IMR-90 (cell line): ENCODE results near the gene GNB2. TPM values are rescaled to one million over a fixed set of nuclear protein-coding genes. Genes with fewer than 3 reads are reported as not detected.

Experiments
- ATAC-seq: fragments of 200-7000 bp; cut with Tn5 transposase; 2 replicates; pipeline ENCODE4 v1.9.1; 2020; ENCODE audit warnings: low read depth, mild to moderate bottlenecking, moderate library complexity
- BruUV-seq: library from RNA; stranded (reverse); fragments of 400-500 nt; replicated peaks from 2 replicates; lab custom pipeline; 2021; lab: Mats Ljungman, UMichigan
- CTCF ChIA-PET: fragments of 300-600 bp; formaldehyde crosslinking; extraction: SDS; loops from one replicate; lab custom pipeline; 2021; ENCODE audit warnings: antibody characterized with exemption; lab: Yijun Ruan, JAX
- POLR2A ChIA-PET: fragments of 300-600 bp; sonication (Branson Sonifier 250); formaldehyde crosslinking; loops from one replicate; lab custom pipeline; 2022; ENCODE audit warnings: antibody characterized with exemption; ENCODE audit not compliant: unreplicated experiment; lab: Charles Lee
- DNase-seq: peaks from one replicate; pipeline ENCODE4 v3.0.0; 2013
- H2AFZ ChIP-seq: replicated peaks from 2 replicates; pipeline ENCODE3; 2013; ENCODE audit warnings: low read length, mild to moderate bottlenecking; ENCODE audit not compliant: poor library complexity
- H2AK5ac ChIP-seq: 2 replicates; pipeline ENCODE4 v1.6.1; 2013; ENCODE audit warnings: low read depth, low read length, inconsistent platforms
- H2AK9ac ChIP-seq: replicated peaks from 2 replicates; pipeline ENCODE3; 2013; ENCODE audit warnings: mild to moderate bottlenecking, low read depth, low read length, moderate library complexity; ENCODE audit not compliant: poor library complexity
- H2BK120ac ChIP-seq: 2 replicates; pipeline ENCODE4 v1.6.1; 2013; ENCODE audit warnings: low read depth, low read length, inconsistent platforms
- H2BK15ac ChIP-seq: 3 replicates; pipeline ENCODE4 v1.6.1; 2013; ENCODE audit warnings: low read depth, low read length, inconsistent platforms
- H2BK20ac ChIP-seq: 2 replicates; pipeline ENCODE4 v1.6.1; 2013; ENCODE audit warnings: low read depth, mild to moderate bottlenecking, inconsistent platforms, low read length, moderate library complexity
- H2BK5ac ChIP-seq: 2 replicates; pipeline ENCODE4 v1.6.1; 2013; ENCODE audit warnings: mild to moderate bottlenecking, low read depth, low read length, inconsistent platforms; ENCODE audit not compliant: poor library complexity, severe bottlenecking
- H3K14ac ChIP-seq: replicated peaks from 2 replicates; pipeline ENCODE4 v1.6.1; 2013; ENCODE audit warnings: low read depth, low read length, inconsistent platforms
- H3K18ac ChIP-seq: 2 replicates; pipeline ENCODE4 v1.6.1; 2013; ENCODE audit warnings: low read depth, low read length, control low read depth
- H3K23ac ChIP-seq: 2 replicates; pipeline ENCODE4 v1.6.1; 2013; ENCODE audit warnings: low read depth, low read length, inconsistent platforms
- H3K27ac ChIP-seq: 2 replicates; pipeline ENCODE4 v1.5.1; 2013; ENCODE audit warnings: mild to moderate bottlenecking, control low read depth, low read length; ENCODE audit not compliant: insufficient read depth
- H3K27me3 ChIP-seq: 2 replicates; pipeline ENCODE4 v1.6.1; 2013; ENCODE audit warnings: low read length; ENCODE audit not compliant: control insufficient read depth, insufficient read depth
- H3K36me3 ChIP-seq: 2 replicates; pipeline ENCODE4 v1.6.1; 2013; ENCODE audit warnings: low read length, mixed read lengths; ENCODE audit not compliant: control insufficient read depth, insufficient read depth
- H3K4ac ChIP-seq: 2 replicates; pipeline ENCODE4 v1.6.1; 2013; ENCODE audit warnings: low read depth, low read length, inconsistent platforms
- H3K4me1 ChIP-seq: 2 replicates; pipeline ENCODE4 v1.6.1; 2013; ENCODE audit warnings: low read length, mixed read lengths; ENCODE audit not compliant: control insufficient read depth, insufficient read depth
- H3K4me2 ChIP-seq: 2 replicates; pipeline ENCODE4 v1.6.1; 2013; ENCODE audit warnings: low read depth, mild to moderate bottlenecking, control low read depth, low read length, moderate library complexity
- H3K4me3 ChIP-seq: 2 replicates; pipeline ENCODE4 v1.5.1; 2013; ENCODE audit warnings: low read depth, mild to moderate bottlenecking, control low read depth, low read length, moderate library complexity; ENCODE audit not compliant: insufficient read depth
- H3K56ac ChIP-seq: 2 replicates; pipeline ENCODE4 v1.6.1; 2013; ENCODE audit warnings: low read length, inconsistent platforms; ENCODE audit not compliant: insufficient read depth; ENCODE audit errors: extremely low read depth
- H3K79me1 ChIP-seq, 2 experiments: 2 replicates each; pipeline ENCODE4 v1.6.1; 2013; ENCODE audit warnings: low read length in 2 of 2, inconsistent platforms in 1 of 2, low read depth in 1 of 2
- H3K9ac ChIP-seq: 2 replicates; pipeline ENCODE4 v1.6.1; 2013; ENCODE audit warnings: low read depth, low read length, control low read depth
- H3K9me1 ChIP-seq: 2 replicates; pipeline ENCODE4 v1.6.1; 2013; ENCODE audit warnings: low read length, inconsistent platforms; ENCODE audit not compliant: insufficient read depth
- H3K9me3 ChIP-seq: 2 replicates; pipeline ENCODE4 v1.6.1; 2013; ENCODE audit warnings: low read length; ENCODE audit not compliant: control insufficient read depth, insufficient read depth
- H4K20me1 ChIP-seq: 2 replicates; pipeline ENCODE4 v1.6.1; 2013; ENCODE audit warnings: low read length, inconsistent platforms; ENCODE audit not compliant: insufficient read depth
- H4K5ac ChIP-seq: 2 replicates; pipeline ENCODE4 v1.6.1; 2013; ENCODE audit warnings: mild to moderate bottlenecking, low read depth, low read length, control low read depth
- H4K8ac ChIP-seq, 2 experiments: 2 replicates each; pipeline ENCODE4 v1.6.1; 2013; ENCODE audit warnings: low read depth in 2 of 2, low read length in 2 of 2, control low read depth in 1 of 2, inconsistent platforms in 1 of 2
- H4K91ac ChIP-seq: 2 replicates; pipeline ENCODE4 v1.6.1; 2013; ENCODE audit warnings: low read depth, low read length, inconsistent platforms; ENCODE audit not compliant: insufficient read depth
- CEBPB ChIP-seq: IDR thresholded peaks from 2 replicates; pipeline ENCODE4 v1.6.1; 2012; ENCODE audit warnings: low read depth, low read length, improper control_type of control experiment
- CHD1 ChIP-seq: IDR thresholded peaks from 2 replicates; pipeline ENCODE4 v1.6.1; 2012; ENCODE audit warnings: low read depth, low read length, improper control_type of control experiment
- FOS ChIP-seq: fragments of 150-350 bp; IDR thresholded peaks from 2 replicates; pipeline ENCODE4 v1.6.1; 2016; ENCODE audit warnings: low read depth, low read length
- MAFK ChIP-seq: IDR thresholded peaks from 2 replicates; pipeline ENCODE4 v1.6.1; 2012; ENCODE audit warnings: low read depth, low read length, improper control_type of control experiment
- MAZ ChIP-seq: IDR thresholded peaks from 2 replicates; pipeline ENCODE4 v1.6.1; 2012; ENCODE audit warnings: low read depth, mild to moderate bottlenecking, low read length, improper control_type of control experiment, moderate library complexity, borderline replicate concordance
- MXI1 ChIP-seq: IDR thresholded peaks from 2 replicates; pipeline ENCODE4 v1.6.1; 2012; ENCODE audit warnings: low read depth, mild to moderate bottlenecking, low read length, moderate library complexity, borderline replicate concordance
- NFE2L2 ChIP-seq: fragments of 150-350 bp; IDR thresholded peaks from 2 replicates; pipeline ENCODE4 v1.6.1; 2016; ENCODE audit warnings: low read depth, mild to moderate bottlenecking, low read length
- POLR2A ChIP-seq: IDR thresholded peaks from 2 replicates; pipeline ENCODE4 v1.6.1; 2012; ENCODE audit warnings: mild to moderate bottlenecking, low read depth, low read length
- RAD21 ChIP-seq: IDR thresholded peaks from 2 replicates; pipeline ENCODE4 v1.6.1; 2012; ENCODE audit warnings: low read length, improper control_type of control experiment
- RCOR1 ChIP-seq: IDR thresholded peaks from 2 replicates; pipeline ENCODE4 v1.6.1; 2012; ENCODE audit warnings: mild to moderate bottlenecking, low read length, improper control_type of control experiment; ENCODE audit not compliant: insufficient replicate concordance
- RFX5 ChIP-seq: IDR thresholded peaks from 2 replicates; pipeline ENCODE4 v1.8.0; 2012; ENCODE audit warnings: low read depth, mild to moderate bottlenecking, low read length, moderate library complexity
- SMC3 ChIP-seq: fragments of 150-350 bp; IDR thresholded peaks from 2 replicates; pipeline ENCODE4 v1.6.1; 2016; ENCODE audit warnings: low read depth, mild to moderate bottlenecking, antibody characterized with exemption, low read length, moderate library complexity
- WGBS, 2 experiments: methylation state at CpG; one replicate each; pipeline versions ENCODE4 v1.1.5 to v1.1.7; 2013; ENCODE audit warnings: missing lambda C conversion rate in 2 of 2; ENCODE audit not compliant: insufficient read length in 1 of 2; ENCODE audit errors: extremely low coverage in 2 of 2; 5-methylcytosine and 5-hydroxymethylcytosine counted together
- dilution Hi-C: fragments of 300-500 bp; cut with HindIII; formaldehyde crosslinking; loops from one replicate; pipeline ENCODE4 v1.14.3; 2018; ENCODE audit warnings: low sequenced_read_pairs; ENCODE audit not compliant: unreplicated experiment
- in situ Hi-C: fragments of 300-500 bp; cut with MboI; formaldehyde crosslinking; loops from 3 replicates; pipeline ENCODE4 v1.14.3; 2019; ENCODE audit warnings: low sequenced_read_pairs, inconsistent platforms, mixed read lengths
- intact Hi-C: fragments of 100-400 bp; cut with micrococcal nuclease; formaldehyde crosslinking; loops from 2 replicates; pipeline ENCODE4 v1.10.0; 2022
- polyA plus RNA-seq, 3 experiments: library from polyadenylated mRNA; depleted of rRNA; stranded (reverse); fragments of >200 nt; gene quantifications; 2 replicates each; pipeline ENCODE4 v1.2.3, GENCODE V29; 2012; ENCODE audit warnings: low replicate concordance in 1 of 3
- total RNA-seq: library from RNA; depleted of rRNA; stranded (reverse); fragments of >200 nt; gene quantifications from 2 replicates; pipeline ENCODE4 v1.2.3, GENCODE V29; 2012
- TF ChIP-seq, protein P1 (sequence below): fragments of 150-350 bp; IDR thresholded peaks from 2 replicates; pipeline ENCODE4 v1.6.1; 2017; ENCODE audit warnings: mild to moderate bottlenecking, antibody characterized with exemption, low read length, low read depth
- TF ChIP-seq, protein P2 (sequence below): conservative IDR thresholded peaks from 2 replicates; pipeline ENCODE4 v1.5.1; 2012; ENCODE audit warnings: mild to moderate bottlenecking, low read depth, low read length, improper control_type of control experiment

Gene GNB2
- total and polyA plus RNA-seq, 2 of the 4 experiments (the other 2 are of a cell fraction): 62.0 to 279 TPM

DNA sequence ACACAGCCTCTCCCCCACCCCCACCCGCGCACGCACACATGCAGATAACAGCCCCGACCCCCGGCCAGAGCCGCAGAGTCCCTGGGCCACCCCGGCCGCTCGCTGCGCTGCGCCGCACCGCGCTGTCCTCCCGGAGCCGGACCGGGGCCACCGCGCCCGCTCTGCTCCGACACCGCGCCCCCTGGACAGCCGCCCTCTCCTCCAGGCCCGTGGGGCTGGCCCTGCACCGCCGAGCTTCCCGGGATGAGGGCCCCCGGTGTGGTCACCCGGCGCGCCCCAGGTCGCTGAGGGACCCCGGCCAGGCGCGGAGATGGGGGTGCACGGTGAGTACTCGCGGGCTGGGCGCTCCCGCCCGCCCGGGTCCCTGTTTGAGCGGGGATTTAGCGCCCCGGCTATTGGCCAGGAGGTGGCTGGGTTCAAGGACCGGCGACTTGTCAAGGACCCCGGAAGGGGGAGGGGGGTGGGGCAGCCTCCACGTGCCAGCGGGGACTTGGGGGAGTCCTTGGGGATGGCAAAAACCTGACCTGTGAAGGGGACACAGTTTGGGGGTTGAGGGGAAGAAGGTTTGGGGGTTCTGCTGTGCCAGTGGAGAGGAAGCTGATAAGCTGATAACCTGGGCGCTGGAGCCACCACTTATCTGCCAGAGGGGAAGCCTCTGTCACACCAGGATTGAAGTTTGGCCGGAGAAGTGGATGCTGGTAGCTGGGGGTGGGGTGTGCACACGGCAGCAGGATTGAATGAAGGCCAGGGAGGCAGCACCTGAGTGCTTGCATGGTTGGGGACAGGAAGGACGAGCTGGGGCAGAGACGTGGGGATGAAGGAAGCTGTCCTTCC lies 47.3 kb downstream of the GNB2 start (continued):
- TF ChIP-seq SMC3 (no peak), RAD21 (no peak)

DNA sequence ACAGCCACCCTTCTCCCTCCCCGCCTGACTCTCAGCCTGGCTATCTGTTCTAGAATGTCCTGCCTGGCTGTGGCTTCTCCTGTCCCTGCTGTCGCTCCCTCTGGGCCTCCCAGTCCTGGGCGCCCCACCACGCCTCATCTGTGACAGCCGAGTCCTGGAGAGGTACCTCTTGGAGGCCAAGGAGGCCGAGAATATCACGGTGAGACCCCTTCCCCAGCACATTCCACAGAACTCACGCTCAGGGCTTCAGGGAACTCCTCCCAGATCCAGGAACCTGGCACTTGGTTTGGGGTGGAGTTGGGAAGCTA lies 47.9 kb downstream of the GNB2 start:
- H3K4me1 ChIP-seq: peaks cover 2% of the 10 kb centered on the region; the same call in 1 of the 2 replicates
- peaks cover 51% of the 10 kb centered on the region for H3K27me3 ChIP-seq
- no peak overlapping the region for H4K91ac ChIP-seq
- no peaks in the 10 kb centered on the region for H3K36me3 ChIP-seq
- no peak overlapping the region for H2BK20ac ChIP-seq
- H4K8ac ChIP-seq: no peak overlapping the region
- no peaks in the 10 kb centered on the region for H3K9me1 ChIP-seq
- no peak for ATAC-seq
- H3K23ac ChIP-seq: 0 out of 2 replicates have a peak overlapping the region, but pooled peaks have one; percentile 8
- H3K27ac ChIP-seq: no peak overlapping the region
- no peak overlapping the region for H2BK5ac ChIP-seq
- no peak overlapping the region for H3K14ac ChIP-seq
- no peaks in the 10 kb centered on the region for H3K79me1 ChIP-seq
- H2AK5ac ChIP-seq: no peak overlapping the region
- dilution Hi-C loops (no loop called here), intact Hi-C loops (no loop called here), in situ Hi-C loops (loop anchor here (25.0 kb wide), 1 partner anchor 341 kb away; no protein-coding TSS in a partner anchor)
- ChIA-PET CTCF (no interaction called here), POLR2A (interaction anchor here (0.5 kb wide), 1 partner anchor 96 kb away, joined by 19 read pairs; no protein-coding TSS in a partner anchor)
- H3K4me2 ChIP-seq: no peak overlapping the region
- no peak for DNase-seq
- H3K18ac ChIP-seq: no peak overlapping the region
- H2AFZ ChIP-seq: no peak overlapping the region
- H2AK9ac ChIP-seq: no peak overlapping the region
- H2BK15ac ChIP-seq: no peak overlapping the region
- H3K9me3 ChIP-seq: peaks cover 9% of the 10 kb centered on the region
- BruUV-seq: no TSS peak
- WGBS, 2 experiments: no CpG with 5 or more reads among the region's 8 CpGs
- H4K20me1 ChIP-seq: peaks cover 3% of the 10 kb centered on the region; the same call in 1 of the 2 replicates
- no peak overlapping the region for H3K56ac ChIP-seq
- H3K4me3 ChIP-seq: no peak overlapping the region
- H3K9ac ChIP-seq: no peak overlapping the region
- H2BK120ac ChIP-seq: no peak overlapping the region
- H3K4ac ChIP-seq: no peak overlapping the region
- H4K5ac ChIP-seq: no peak overlapping the region
- TF ChIP-seq CEBPB (no peak), RAD21 (no peak), MAZ (no peak), RFX5 (no peak), POLR2A (no peak), RCOR1 (no peak), FOS (no peak), MXI1 (no peak), NFE2L2 (no peak), MAFK (no peak), CHD1 (no peak), SMC3 (no peak)
- TF ChIP-seq, protein P1, sequence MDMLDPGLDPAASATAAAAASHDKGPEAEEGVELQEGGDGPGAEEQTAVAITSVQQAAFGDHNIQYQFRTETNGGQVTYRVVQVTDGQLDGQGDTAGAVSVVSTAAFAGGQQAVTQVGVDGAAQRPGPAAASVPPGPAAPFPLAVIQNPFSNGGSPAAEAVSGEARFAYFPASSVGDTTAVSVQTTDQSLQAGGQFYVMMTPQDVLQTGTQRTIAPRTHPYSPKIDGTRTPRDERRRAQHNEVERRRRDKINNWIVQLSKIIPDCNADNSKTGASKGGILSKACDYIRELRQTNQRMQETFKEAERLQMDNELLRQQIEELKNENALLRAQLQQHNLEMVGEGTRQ: no peak
- TF ChIP-seq, protein P2, sequence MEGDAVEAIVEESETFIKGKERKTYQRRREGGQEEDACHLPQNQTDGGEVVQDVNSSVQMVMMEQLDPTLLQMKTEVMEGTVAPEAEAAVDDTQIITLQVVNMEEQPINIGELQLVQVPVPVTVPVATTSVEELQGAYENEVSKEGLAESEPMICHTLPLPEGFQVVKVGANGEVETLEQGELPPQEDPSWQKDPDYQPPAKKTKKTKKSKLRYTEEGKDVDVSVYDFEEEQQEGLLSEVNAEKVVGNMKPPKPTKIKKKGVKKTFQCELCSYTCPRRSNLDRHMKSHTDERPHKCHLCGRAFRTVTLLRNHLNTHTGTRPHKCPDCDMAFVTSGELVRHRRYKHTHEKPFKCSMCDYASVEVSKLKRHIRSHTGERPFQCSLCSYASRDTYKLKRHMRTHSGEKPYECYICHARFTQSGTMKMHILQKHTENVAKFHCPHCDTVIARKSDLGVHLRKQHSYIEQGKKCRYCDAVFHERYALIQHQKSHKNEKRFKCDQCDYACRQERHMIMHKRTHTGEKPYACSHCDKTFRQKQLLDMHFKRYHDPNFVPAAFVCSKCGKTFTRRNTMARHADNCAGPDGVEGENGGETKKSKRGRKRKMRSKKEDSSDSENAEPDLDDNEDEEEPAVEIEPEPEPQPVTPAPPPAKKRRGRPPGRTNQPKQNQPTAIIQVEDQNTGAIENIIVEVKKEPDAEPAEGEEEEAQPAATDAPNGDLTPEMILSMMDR: no peak
